BJ (cell line): ENCODE results near the gene TMCC3. TPM values are rescaled to one million over a fixed set of nuclear protein-coding genes. Genes with fewer than 3 reads are reported as not detected.

Source experiments
- CTCF ChIA-PET: fragments of 350-600 bp; formaldehyde crosslinking; extraction: SDS; loops from one replicate; lab custom pipeline; 2021; ENCODE audit warnings: antibody characterized with exemption, inconsistent platforms; lab: Yijun Ruan, JAX
- POLR2A ChIA-PET: fragments of 300-600 bp; sonication (Branson Sonifier 250); formaldehyde crosslinking; extraction: SDS; loops from one replicate; lab custom pipeline; 2021; ENCODE audit warnings: antibody characterized with exemption; lab: Charles Lee
- DNase-seq: peaks from one replicate; pipeline ENCODE4 v3.0.0-alpha.2; 2011; ENCODE audit warnings: low read depth
- H3K27me3 ChIP-seq: 2 replicates; pipeline ENCODE4 v1.6.0; 2011; ENCODE audit warnings: low read length; ENCODE audit not compliant: control insufficient read depth, insufficient read depth
- H3K36me3 ChIP-seq: 2 replicates; pipeline ENCODE4 v1.5.1; 2011; ENCODE audit warnings: low read length; ENCODE audit not compliant: control insufficient read depth, insufficient read depth
- H3K4me3 ChIP-seq: 2 replicates; pipeline ENCODE4 v1.5.1; 2011; ENCODE audit warnings: low read depth, mild to moderate bottlenecking, control low read depth, low read length
- polyA plus RNA-seq: library from polyadenylated mRNA; depleted of rRNA; stranded (reverse); fragments of >200 nt; gene quantifications from 2 replicates; pipeline ENCODE4 v1.2.3, GENCODE V29; 2011
- TF ChIP-seq, protein P1 (sequence below): IDR thresholded peaks from 2 replicates; pipeline ENCODE4 v1.5.1; 2011; ENCODE audit warnings: low read depth, mild to moderate bottlenecking, control low read depth, inconsistent platforms, low read length, moderate library complexity; ENCODE audit not compliant: insufficient read depth

The TMCC3 gene
- polyA plus RNA-seq, 1 experiment = not detected

DNA sequence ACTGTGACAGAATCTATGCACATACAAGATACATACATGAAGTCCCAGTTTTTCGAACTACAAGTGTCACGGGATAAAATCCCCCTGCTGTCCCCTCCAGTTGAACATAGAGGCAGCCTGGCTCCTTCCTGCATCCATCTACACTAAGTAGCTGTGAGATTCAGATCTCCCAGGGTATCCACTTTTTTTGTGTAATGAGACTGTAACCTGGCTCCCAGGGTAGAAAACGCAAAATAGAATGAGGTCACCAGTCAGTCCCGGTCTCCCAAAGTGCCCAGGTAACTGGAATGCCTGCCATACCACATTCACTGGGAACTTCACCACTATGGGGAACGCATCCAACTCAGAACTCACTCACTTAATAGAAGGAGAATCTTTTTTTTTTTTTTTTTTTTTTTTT is 67.8 kb downstream of the TMCC3 start:
- Histone ChIP-seq H3K4me3 (no peak overlapping the region), H3K27me3 (no peaks in the 10 kb centered on the region), H3K36me3 (no peaks in the 10 kb centered on the region)
- ChIA-PET CTCF (no interaction called here), POLR2A (no interaction called here)
- TF ChIP-seq, protein P1, sequence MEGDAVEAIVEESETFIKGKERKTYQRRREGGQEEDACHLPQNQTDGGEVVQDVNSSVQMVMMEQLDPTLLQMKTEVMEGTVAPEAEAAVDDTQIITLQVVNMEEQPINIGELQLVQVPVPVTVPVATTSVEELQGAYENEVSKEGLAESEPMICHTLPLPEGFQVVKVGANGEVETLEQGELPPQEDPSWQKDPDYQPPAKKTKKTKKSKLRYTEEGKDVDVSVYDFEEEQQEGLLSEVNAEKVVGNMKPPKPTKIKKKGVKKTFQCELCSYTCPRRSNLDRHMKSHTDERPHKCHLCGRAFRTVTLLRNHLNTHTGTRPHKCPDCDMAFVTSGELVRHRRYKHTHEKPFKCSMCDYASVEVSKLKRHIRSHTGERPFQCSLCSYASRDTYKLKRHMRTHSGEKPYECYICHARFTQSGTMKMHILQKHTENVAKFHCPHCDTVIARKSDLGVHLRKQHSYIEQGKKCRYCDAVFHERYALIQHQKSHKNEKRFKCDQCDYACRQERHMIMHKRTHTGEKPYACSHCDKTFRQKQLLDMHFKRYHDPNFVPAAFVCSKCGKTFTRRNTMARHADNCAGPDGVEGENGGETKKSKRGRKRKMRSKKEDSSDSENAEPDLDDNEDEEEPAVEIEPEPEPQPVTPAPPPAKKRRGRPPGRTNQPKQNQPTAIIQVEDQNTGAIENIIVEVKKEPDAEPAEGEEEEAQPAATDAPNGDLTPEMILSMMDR = no peak
- DNase-seq = no peak

DNA sequence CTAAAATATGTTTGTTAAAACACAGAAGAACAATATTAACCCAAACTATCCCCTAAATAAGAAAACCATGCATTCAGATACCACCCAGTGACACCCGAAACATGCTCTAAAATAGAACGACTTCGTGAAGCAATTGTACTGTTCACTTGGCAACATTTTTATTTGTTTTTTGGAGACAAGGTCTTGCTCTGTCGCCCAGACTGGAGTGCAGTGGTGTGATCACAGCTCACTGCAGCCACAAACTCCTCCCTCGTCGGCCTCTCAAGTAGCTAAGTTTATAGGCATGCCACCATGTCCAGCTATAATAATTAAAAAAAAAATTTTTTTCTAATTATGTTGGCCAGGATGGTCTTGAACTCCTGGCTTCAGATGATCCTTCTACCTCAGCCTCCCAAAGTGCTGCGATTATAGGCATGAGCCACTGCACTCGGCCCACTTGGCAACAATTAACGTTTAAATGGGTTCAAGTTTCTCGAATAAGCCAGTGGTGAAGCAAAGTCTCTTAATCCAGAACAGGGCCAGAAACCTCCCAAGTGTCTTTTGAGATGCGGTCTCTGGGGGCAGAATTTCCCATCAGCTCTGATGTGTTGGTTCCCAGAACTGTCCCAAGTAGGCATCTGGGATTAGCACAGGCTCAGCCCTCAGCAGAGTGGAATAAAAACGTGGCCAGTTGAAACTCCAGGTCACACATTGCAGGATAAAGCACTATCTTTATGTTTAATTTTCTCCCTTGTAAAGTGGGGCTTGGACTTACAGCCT is 74.5 kb downstream of the TMCC3 start:
- H3K36me3 ChIP-seq = no peaks in the 10 kb centered on the region
- H3K27me3 ChIP-seq = no peaks in the 10 kb centered on the region
- no peak overlapping the region for H3K4me3 ChIP-seq
- CTCF ChIA-PET = no interaction called here
- TF ChIP-seq, protein P1 = no peak
- DNase-seq = no peak
- POLR2A ChIA-PET = no interaction called here

DNA sequence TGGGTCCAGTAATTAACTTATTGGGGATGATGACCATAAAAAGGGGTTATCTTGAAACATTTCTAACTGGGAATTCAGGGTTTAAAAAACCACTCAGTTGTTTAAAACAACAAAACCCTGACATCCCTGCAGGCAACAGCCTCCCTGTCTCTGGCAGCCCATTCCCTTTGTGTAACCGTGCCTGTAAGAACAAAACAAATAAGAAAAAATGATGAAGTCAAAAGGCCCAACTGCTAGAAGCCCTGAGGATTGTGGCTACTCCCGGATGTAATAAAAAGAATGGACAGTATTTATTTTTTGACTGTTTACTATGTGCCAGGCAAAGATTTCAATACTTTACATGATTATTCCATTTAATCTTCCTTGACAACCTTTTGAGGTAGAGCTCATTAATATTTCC is 75.3 kb downstream of the TMCC3 start:
- CTCF ChIA-PET = no interaction called here
- POLR2A ChIA-PET = no interaction called here
- Histone ChIP-seq H3K36me3 (no peaks in the 10 kb centered on the region), H3K4me3 (no peak overlapping the region), H3K27me3 (no peaks in the 10 kb centered on the region)
- TF ChIP-seq, protein P1 = no peak
- DNase-seq = no peak

DNA sequence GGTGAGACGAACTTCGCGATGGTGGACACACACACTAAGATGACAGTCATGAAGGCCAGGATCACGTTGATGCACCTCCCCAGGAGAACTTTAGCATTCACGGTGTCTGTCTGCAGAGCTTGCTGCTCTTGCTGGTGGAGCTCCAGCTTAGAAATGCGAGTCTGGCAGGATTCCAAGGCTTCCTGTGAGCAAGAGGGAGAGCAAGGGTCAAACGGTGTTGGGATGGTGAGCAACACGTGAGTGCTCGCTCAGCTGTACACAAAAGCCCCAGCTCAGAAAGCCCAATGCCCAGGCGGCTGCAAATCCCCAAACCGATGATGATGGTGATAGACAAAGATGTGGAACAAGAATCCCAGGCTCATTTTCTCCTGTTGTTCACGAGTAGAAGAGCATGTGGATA is 78.8 kb downstream of the TMCC3 start:
- DNase-seq = no peak
- TF ChIP-seq, protein P1 = no peak
- POLR2A ChIA-PET = no interaction called here
- CTCF ChIA-PET = interaction anchor here (0.6 kb wide), 1 partner anchor 234 kb away, joined by 3 read pairs; no protein-coding TSS in a partner anchor
- Histone ChIP-seq H3K27me3 (no peaks in the 10 kb centered on the region), H3K4me3 (no peak overlapping the region), H3K36me3 (no peaks in the 10 kb centered on the region)

DNA sequence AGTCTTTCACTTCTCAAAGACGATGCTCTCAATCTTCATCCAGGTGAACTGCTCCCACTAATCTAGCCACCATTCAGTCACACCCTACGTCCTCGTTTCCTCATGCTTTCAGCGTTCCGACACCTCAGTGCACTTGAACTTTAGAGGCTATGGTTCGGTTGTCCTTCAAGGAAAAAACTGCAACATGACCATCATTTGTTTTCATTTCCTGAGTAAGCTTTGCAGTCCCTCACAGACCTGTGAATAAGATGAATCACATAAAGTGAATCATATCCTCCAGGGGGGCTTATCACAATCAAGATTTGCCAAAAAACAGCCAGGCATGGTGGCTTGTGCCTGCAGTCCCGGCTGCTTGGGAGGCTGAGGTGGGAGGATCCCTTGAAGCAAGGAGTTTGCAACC is 80.2 kb downstream of the TMCC3 start:
- H3K36me3 ChIP-seq = no peaks in the 10 kb centered on the region
- TF ChIP-seq, protein P1 = no peak
- no peaks in the 10 kb centered on the region for H3K27me3 ChIP-seq
- POLR2A ChIA-PET = no interaction called here
- CTCF ChIA-PET = interaction anchor here (1.4 kb wide), 1 partner anchor 13 kb away, joined by 5 read pairs; no protein-coding TSS in a partner anchor
- DNase-seq = no peak
- H3K4me3 ChIP-seq = no peak overlapping the region
